Mononuclear cell (primary cell): ENCODE measurements around the gene CDC20. TPM values are rescaled to one million over a fixed set of nuclear protein-coding genes. Genes with fewer than 3 reads are reported as not detected.
"Not testable (repeated sequence)": the region's sequence is repeated elsewhere in the genome, so short reads cannot be mapped to it uniquely, and the experiment has no call there.

Source experiments
- H3K27me3 ChIP-seq: 2 replicates; pipeline ENCODE4 v1.6.0; 2011; ENCODE audit warnings: low read length, control low read depth; ENCODE audit not compliant: insufficient read depth
- H3K4me1 ChIP-seq: 2 replicates; pipeline ENCODE4 v1.5.1; 2011; ENCODE audit warnings: mild to moderate bottlenecking, low read length, control low read depth; ENCODE audit not compliant: insufficient read depth
- H3K4me3 ChIP-seq: 2 replicates; pipeline ENCODE4 v1.5.1; 2011; ENCODE audit warnings: mild to moderate bottlenecking, low read length, moderate library complexity
- H3K9me3 ChIP-seq: 2 replicates; pipeline ENCODE4 v1.5.1; 2011; ENCODE audit warnings: low read depth, mild to moderate bottlenecking, control low read depth, low read length
- total RNA-seq: library from RNA; depleted of rRNA; stranded (reverse); fragments of >200 nt; gene quantifications from one replicate; pipeline ENCODE4 v1.2.3, GENCODE V29; 2012

CDC20 gene
- total RNA-seq, 1 donor, result 0.52 TPM

- Histone ChIP-seq H3K9me3 (no peaks in the 10 kb centered on the region), H3K4me1 (peaks cover 29% of the 10 kb centered on the region), H3K4me3 (no peak overlapping the region), H3K27me3 (no peaks in the 10 kb centered on the region)
These were observed 19.1 kb downstream of the CDC20 start for GRCh38 chr1:43377831-43378230.

- Histone ChIP-seq H3K9me3 (no peaks in the 10 kb centered on the region), H3K27me3 (no peaks in the 10 kb centered on the region), H3K4me3 (no peak overlapping the region), H3K4me1 (peaks cover 23% of the 10 kb centered on the region)
These were observed 20.7 kb downstream of the CDC20 start for GRCh38 chr1:43379476-43379875.

- no peaks in the 10 kb centered on the region for H3K27me3 ChIP-seq
- H3K4me1 ChIP-seq, result peaks cover 23% of the 10 kb centered on the region
- no peak overlapping the region for H3K4me3 ChIP-seq
- no peaks in the 10 kb centered on the region for H3K9me3 ChIP-seq
These were observed 22.8 kb downstream of the CDC20 start for GRCh38 chr1:43381612-43382011.

GRCh38 chr1:43382027-43382779 is 23.4 kb downstream of the CDC20 start:
- no peaks in the 10 kb centered on the region for H3K9me3 ChIP-seq
- no peaks in the 10 kb centered on the region for H3K27me3 ChIP-seq
- H3K4me3 ChIP-seq, result no peak overlapping the region
- H3K4me1 ChIP-seq, result peaks cover 23% of the 10 kb centered on the region

- Histone ChIP-seq H3K9me3 (no peaks in the 10 kb centered on the region), H3K4me3 (no peak overlapping the region), H3K27me3 (no peaks in the 10 kb centered on the region), H3K4me1 (peaks cover 34% of the 10 kb centered on the region)
These were observed 24.7 kb downstream of the CDC20 start for GRCh38 chr1:43383449-43383848.

GRCh38 chr1:43386676-43387075 is 27.9 kb downstream of the CDC20 start:
- Histone ChIP-seq H3K4me3 (no peak overlapping the region), H3K4me1 (peaks cover 45% of the 10 kb centered on the region), H3K27me3 (no peaks in the 10 kb centered on the region), H3K9me3 (no peaks in the 10 kb centered on the region)

- no peak overlapping the region for H3K4me3 ChIP-seq
- H3K4me1 ChIP-seq, result peaks cover 32% of the 10 kb centered on the region
- no peaks in the 10 kb centered on the region for H3K9me3 ChIP-seq
- no peaks in the 10 kb centered on the region for H3K27me3 ChIP-seq
These were observed 29.3 kb downstream of the CDC20 start for GRCh38 chr1:43387976-43388599.

- Histone ChIP-seq H3K4me3 (no peak overlapping the region), H3K9me3 (no peaks in the 10 kb centered on the region), H3K4me1 (peaks cover 32% of the 10 kb centered on the region), H3K27me3 (no peaks in the 10 kb centered on the region)
These were observed 29.8 kb downstream of the CDC20 start for GRCh38 chr1:43388613-43389012.

GRCh38 chr1:43389326-43390313 is 30.8 kb downstream of the CDC20 start, which contains the start of the genes MED8 and SZT2:
TSS of gene MED8 (minus strand) at chr1:43389800. CDS start at chr1:43389764, 36 bp downstream.
TSS of gene SZT2 (plus strand) at chr1:43389899. CDS start at chr1:43389969, 70 bp downstream.
- peak within 1 kb of the TSS; percentile 91 for H3K4me3 ChIP-seq
- H3K27me3 ChIP-seq, result no peaks in the 10 kb centered on the region
- no peaks in the 10 kb centered on the region for H3K9me3 ChIP-seq
- peaks cover 32% of the 10 kb centered on the region for H3K4me1 ChIP-seq

- Histone ChIP-seq H3K27me3 (no peaks in the 10 kb centered on the region), H3K4me1 (peaks cover 28% of the 10 kb centered on the region), H3K4me3 (no peak overlapping the region), H3K9me3 (no peaks in the 10 kb centered on the region)
These were observed 33.9 kb downstream of the CDC20 start for GRCh38 chr1:43392702-43393101.

GRCh38 chr1:43395523-43395922 is 36.7 kb downstream of the CDC20 start:
- H3K4me3 ChIP-seq, result no peak overlapping the region
- no peaks in the 10 kb centered on the region for H3K9me3 ChIP-seq
- H3K4me1 ChIP-seq, result peaks cover 7% of the 10 kb centered on the region
- H3K27me3 ChIP-seq, result no peaks in the 10 kb centered on the region

- Histone ChIP-seq H3K4me3 (no peak overlapping the region), H3K27me3 (no peaks in the 10 kb centered on the region), H3K4me1 (peaks cover 1% of the 10 kb centered on the region), H3K9me3 (no peaks in the 10 kb centered on the region)
These were observed 37.3 kb downstream of the CDC20 start for GRCh38 chr1:43396059-43396458.

- Histone ChIP-seq H3K4me1 (no peaks in the 10 kb centered on the region), H3K4me3 (no peak overlapping the region), H3K27me3 (no peaks in the 10 kb centered on the region), H3K9me3 (no peaks in the 10 kb centered on the region)
These were observed 39.4 kb downstream of the CDC20 start for GRCh38 chr1:43398227-43398626.

GRCh38 chr1:43400441-43400840 is 41.7 kb downstream of the CDC20 start:
- not testable (repeated sequence) for H3K27me3 ChIP-seq, H3K9me3 ChIP-seq, H3K4me1 ChIP-seq, H3K4me3 ChIP-seq
